Measurements from ENCODE around the gene RYR1. TPM values are rescaled to one million over a fixed set of nuclear protein-coding genes. Genes with fewer than 3 reads are reported as not detected.
"Not testable (repeated sequence)": the region's sequence is repeated elsewhere in the genome, so short reads cannot be mapped to it uniquely, and the experiment has no call there.

Gene RYR1
- total and polyA plus RNA-seq, 10 of the 15 experiments (the other 5 are each of a cell fraction or from before 2014, with no cell fraction given): under 0.01 to 0.32 (median 0.07) TPM; not detected in 1

- peak; percentile 32 for TF ChIP-seq BCL3 (IDR thresholded peaks at IDR 0.05; ENCODE audit: borderline replicate concordance, insufficient read depth, low read depth, low read length, poor library complexity, severe bottlenecking)
- no peak for TF ChIP-seq SIX5 (IDR thresholded peaks at IDR 0.05; ENCODE audit: low read depth, low read length, severe bottlenecking)
- peak; percentile 63 for TF ChIP-seq SKIL (IDR thresholded peaks at IDR 0.05; ENCODE audit: low read depth, poor library complexity, severe bottlenecking)
- TF ChIP-seq ZNF384 (IDR thresholded peaks at IDR 0.05; ENCODE audit: borderline replicate concordance, low read depth, low read length): peak; percentile 70
- TF ChIP-seq GABPA (IDR thresholded peaks at IDR 0.05; ENCODE audit: low read depth): peak; percentile 50; the same call in 1 of the 2 replicates
Observed at GRCh38 chr19:38557205-38557799, 123.8 kb downstream of the RYR1 start (continued).

GRCh38 chr19:38558933-38559332 lies 125.4 kb downstream of the RYR1 start:
- intact Hi-C loops (cut with micrococcal nuclease; ENCODE audit: unreplicated experiment): loop anchor here (1.0 kb wide), 1 partner anchor 24 kb away; no protein-coding TSS in a partner anchor
- H3K4me2 ChIP-seq (ENCODE audit: control insufficient read depth, insufficient read depth): peak overlapping the region; percentile 31
- ATAC-seq; H3K27me3 ChIP-seq (replicated peaks in 1 of 2; ENCODE audit: control insufficient read depth in 2 of 2, insufficient read depth in 2 of 2, low read length in 1 of 2); H3K36me3 ChIP-seq (ENCODE audit: control insufficient read depth in 2 of 2, insufficient read depth in 2 of 2, low read length in 1 of 2); H4K20me1 ChIP-seq (ENCODE audit: control insufficient read depth, insufficient read depth); DNase-seq (ENCODE audit: low read depth, low spot score); H3K9me3 ChIP-seq (replicated peaks; ENCODE audit: control insufficient read depth, insufficient read depth, low read length); H2AFZ ChIP-seq (ENCODE audit: control insufficient read depth, low read depth, low read length); in situ Hi-C loops (cut with MboI); H3K79me2 ChIP-seq (ENCODE audit: control insufficient read depth, insufficient read depth, low read length); BruUV-seq (replicated peaks); FAIRE-seq; H3K4me3 ChIP-seq: not testable (repeated sequence)
- H3K9ac ChIP-seq (ENCODE audit: control insufficient read depth, insufficient read depth, low read length): peak overlapping the region; percentile 2; the same call in 1 of the 2 replicates
- ChIA-PET SMC1A (ENCODE audit: uncharacterized antibody, unreplicated experiment) (interaction anchor here (2.1 to 7.0 kb wide), 2 partner anchors 15 to 58 kb away, joined by 7 to 85 read pairs; partner anchors contain the start of genes EIF3K and MAP4K1), POLR2A (interaction anchor here (0.7 to 12.2 kb wide), 2 partner anchors 14 to 59 kb away, joined by 7 to 135 read pairs; partner anchors contain the start of genes EIF3K and MAP4K1), CTCF (interaction anchor here (2.9 to 7.2 kb wide), 3 partner anchors 58 to 371 kb away, joined by 8 to 67 read pairs (median 60); partner anchors contain the start of genes EIF3K, MAP4K1, MRPS12 and SARS2), RAD21 (ENCODE audit: unreplicated experiment) (interaction anchor here (0.7 to 11.1 kb wide), 5 partner anchors 14 to 156 kb away, joined by 3 to 135 read pairs (median 7); partner anchors contain the start of genes EIF3K, FAM98C and MAP4K1)
- peaks cover 59% of the 10 kb centered on the region for H3K4me1 ChIP-seq (ENCODE audit: control insufficient read depth, insufficient read depth, low read length)
- 78% methylated on average over 6 of the region's 7 CpGs for whole genome bisulfite sequencing (ENCODE audit: insufficient coverage, insufficient replicate concordance, low lambda C conversion rate, missing lambda C conversion rate)
- H3K27ac ChIP-seq (ENCODE audit: control insufficient read depth, insufficient read depth): peak overlapping the region; percentile 70
